Calu3 (cell line): Measurements from ENCODE around the gene HOXB6. TPM values are rescaled to one million over a fixed set of nuclear protein-coding genes. Genes with fewer than 3 reads are reported as not detected.

Source experiments
- BruUV-seq: library from RNA; stranded (reverse); fragments of 400-500 nt; replicated peaks from 2 replicates; lab custom pipeline; 2021; lab: Mats Ljungman, UMichigan
- CTCF ChIA-PET: fragments of 300-600 bp; sonication (Branson Sonifier 250); formaldehyde crosslinking; loops from one replicate; lab custom pipeline; 2022; ENCODE audit warnings: antibody characterized with exemption; lab: Charles Lee
- DNase-seq: peaks from one replicate; pipeline ENCODE4 v3.0.0; 2022
- H3K27ac Mint-ChIP-seq: one replicate; pipeline ENCODE4 v1.8.0; 2022; ENCODE audit warnings: mixed read lengths; ENCODE audit not compliant: unreplicated experiment
- H3K27me3 Mint-ChIP-seq: one replicate; pipeline ENCODE4 v1.8.0; 2022; ENCODE audit warnings: mixed read lengths; ENCODE audit not compliant: unreplicated experiment
- H3K36me3 Mint-ChIP-seq: one replicate; pipeline ENCODE4 v1.8.0; 2022; ENCODE audit warnings: mild to moderate bottlenecking, moderate library complexity, mixed read lengths; ENCODE audit not compliant: insufficient read depth, unreplicated experiment
- H3K4me1 Mint-ChIP-seq: one replicate; pipeline ENCODE4 v1.8.0; 2022; ENCODE audit warnings: mild to moderate bottlenecking, low read depth, mixed read lengths; ENCODE audit not compliant: unreplicated experiment
- H3K4me3 Mint-ChIP-seq: one replicate; pipeline ENCODE4 v1.8.0; 2022; ENCODE audit warnings: mild to moderate bottlenecking, low read depth, moderate library complexity, mixed read lengths; ENCODE audit not compliant: unreplicated experiment
- H3K9me3 Mint-ChIP-seq: one replicate; pipeline ENCODE4 v1.8.0; 2022; ENCODE audit warnings: low read depth, mixed read lengths; ENCODE audit not compliant: unreplicated experiment
- CTCF ChIP-seq: fragments of 200-600 bp; IDR thresholded peaks from one replicate; pipeline ENCODE4 v1.8.0; 2022; ENCODE audit warnings: antibody characterized with exemption; ENCODE audit not compliant: unreplicated experiment
- intact Hi-C: fragments of 100-400 bp; cut with micrococcal nuclease; formaldehyde crosslinking; loops from one replicate; pipeline ENCODE4 v1.10.0; 2022; ENCODE audit not compliant: unreplicated experiment
- total RNA-seq: library from RNA; stranded (reverse); gene quantifications from 2 replicates; pipeline ENCODE4 v1.2.3, GENCODE V29; 2022

HOXB6 gene
- total RNA-seq, 1 experiment from 2014 or later: 140 TPM

GRCh38 chr17:48596000-48596734 is 8.6 kb downstream of the HOXB6 start:
- Mint-ChIP-seq H3K36me3 (peaks cover 96% of the 10 kb centered on the region), H3K4me1 (peaks cover 74% of the 10 kb centered on the region), H3K27me3 (peaks cover 8% of the 10 kb centered on the region), H3K9me3 (no peaks in the 10 kb centered on the region), H3K27ac (peak overlapping the region; percentile 95), H3K4me3 (peak overlapping the region; percentile 88)
- no peak for TF ChIP-seq CTCF
- intact Hi-C loops: no loop called here
- no peak for DNase-seq
- CTCF ChIA-PET: interaction anchor here (0.7 to 0.9 kb wide), 2 partner anchors 91 to 263 kb away, joined by 3 to 4 read pairs; no protein-coding TSS in a partner anchor
- no TSS peak for BruUV-seq

- Mint-ChIP-seq H3K9me3 (no peaks in the 10 kb centered on the region), H3K4me3 (peak overlapping the region; percentile 88), H3K27me3 (peaks cover 8% of the 10 kb centered on the region), H3K27ac (peak overlapping the region; percentile 95), H3K4me1 (peaks cover 74% of the 10 kb centered on the region), H3K36me3 (peaks cover 96% of the 10 kb centered on the region)
- CTCF ChIA-PET: interaction anchor here (0.5 to 1.5 kb wide), 5 partner anchors 49 to 470 kb away, joined by 3 to 5 read pairs (median 3); no protein-coding TSS in a partner anchor
- intact Hi-C loops: no loop called here
- no TSS peak for BruUV-seq
- TF ChIP-seq CTCF: no peak
- DNase-seq: no peak
Measured at GRCh38 chr17:48595278-48595999, 9.3 kb downstream of the HOXB6 start.

DNA sequence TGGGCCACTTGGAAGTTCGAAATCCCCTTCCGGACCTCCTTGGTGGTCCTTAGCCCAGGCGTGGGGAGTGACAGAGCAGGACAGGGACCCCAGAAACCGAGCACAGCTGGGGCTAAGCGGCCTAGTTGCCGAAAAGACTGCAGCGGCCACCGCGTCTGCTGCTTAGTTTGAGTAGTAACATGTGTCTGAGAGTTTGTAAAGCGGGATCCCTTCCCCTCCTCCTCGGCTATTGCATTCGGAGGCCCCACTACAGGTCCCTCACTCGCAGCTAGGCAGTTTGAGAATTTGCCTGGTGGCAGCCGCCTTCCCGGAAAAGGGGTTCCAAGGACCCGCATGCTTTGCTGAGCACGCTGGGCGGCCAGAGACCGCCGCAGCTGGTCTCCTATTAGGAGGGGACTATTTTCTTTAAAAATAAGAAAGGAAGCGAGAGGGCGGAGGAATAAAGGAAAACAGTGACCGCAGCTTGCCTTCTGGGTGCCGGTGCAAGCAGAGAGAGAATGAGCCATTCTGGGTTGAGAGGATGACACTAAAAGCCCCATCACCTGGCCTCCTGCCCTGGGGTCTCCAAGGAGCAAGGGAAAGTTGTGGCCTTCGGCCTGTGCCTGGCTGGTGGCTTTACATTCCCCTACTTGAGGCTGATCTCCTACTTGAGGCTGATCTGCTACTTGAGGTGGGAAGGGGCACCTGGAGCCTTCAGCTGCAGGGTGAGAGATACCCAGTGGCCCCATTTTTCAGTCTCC is 10.1 kb downstream of the HOXB6 start:
- H3K9me3 Mint-ChIP-seq: no peaks in the 10 kb centered on the region
- H3K4me1 Mint-ChIP-seq: peaks cover 71% of the 10 kb centered on the region
- H3K27me3 Mint-ChIP-seq: peaks cover 8% of the 10 kb centered on the region
- intact Hi-C loops: no loop called here
- DNase-seq: no peak
- H3K36me3 Mint-ChIP-seq: peaks cover 98% of the 10 kb centered on the region
- CTCF ChIA-PET: interaction anchor here (0.5 to 1.5 kb wide), 2 partner anchors 49 to 259 kb away, joined by 3 to 5 read pairs; no protein-coding TSS in a partner anchor
- TF ChIP-seq CTCF: no peak
- peak overlapping the region; percentile 88 for H3K4me3 Mint-ChIP-seq
- BruUV-seq: TSS peak; percentile 28
- H3K27ac Mint-ChIP-seq: peak overlapping the region; percentile 95
